Upper lobe of right lung (tissue), 1 donor: ENCODE results near the gene TMEM178B. TPM values are rescaled to one million over a fixed set of nuclear protein-coding genes. Genes with fewer than 3 reads are reported as not detected.
"Not testable (repeated sequence)": the region's sequence is repeated elsewhere in the genome, so short reads cannot be mapped to it uniquely, and the experiment has no call there.

Experiments used
- ATAC-seq: fragments of 200-7000 bp; cut with Tn5 transposase; one replicate; pipeline ENCODE4 v1.9.1; 2020; ENCODE audit warnings: mild to moderate bottlenecking, moderate library complexity
- DNase-seq: peaks from one replicate; pipeline ENCODE4 v3.0.0-alpha.2; 2020
- H3K27ac ChIP-seq: fragments of 200-600 bp; one replicate; pipeline ENCODE4 v1.8.0; 2022
- H3K27me3 ChIP-seq: fragments of 200-600 bp; one replicate; pipeline ENCODE4 v1.8.0; 2022; ENCODE audit warnings: mild to moderate bottlenecking
- H3K36me3 ChIP-seq: fragments of 200-600 bp; one replicate; pipeline ENCODE4 v1.8.0; 2022
- H3K4me1 ChIP-seq: fragments of 200-600 bp; one replicate; pipeline ENCODE4 v1.8.0; 2022
- H3K4me3 ChIP-seq: fragments of 200-600 bp; one replicate; pipeline ENCODE4 v1.8.0; 2022; ENCODE audit warnings: mild to moderate bottlenecking
- H3K9me3 ChIP-seq: fragments of 200-600 bp; one replicate; pipeline ENCODE4 v1.8.0; 2022
- intact Hi-C: fragments of 100-400 bp; cut with DNase I; formaldehyde crosslinking; loops from one replicate; pipeline ENCODE4 v1.11.0; 2022
- total RNA-seq: library from RNA; stranded (reverse); fragmentation: NEBNext Ultra II Directional; extraction: Animal tissue kit (Norgen Biotek cat#: 25700); gene quantifications from one replicate; pipeline ENCODE4 v1.2.1, GENCODE V29; 2021
- TF ChIP-seq, protein P1 (sequence below): fragments of 200-600 bp; IDR thresholded peaks from one replicate; pipeline ENCODE4 v1.8.0; 2022; ENCODE audit warnings: antibody characterized with exemption
- donor health status: DM: no; HTN: yes; CAD: no; lungs with severe emphysema.

TMEM178B gene
- total RNA-seq, 1 donor from 2014 or later = 1.4 TPM

DNA sequence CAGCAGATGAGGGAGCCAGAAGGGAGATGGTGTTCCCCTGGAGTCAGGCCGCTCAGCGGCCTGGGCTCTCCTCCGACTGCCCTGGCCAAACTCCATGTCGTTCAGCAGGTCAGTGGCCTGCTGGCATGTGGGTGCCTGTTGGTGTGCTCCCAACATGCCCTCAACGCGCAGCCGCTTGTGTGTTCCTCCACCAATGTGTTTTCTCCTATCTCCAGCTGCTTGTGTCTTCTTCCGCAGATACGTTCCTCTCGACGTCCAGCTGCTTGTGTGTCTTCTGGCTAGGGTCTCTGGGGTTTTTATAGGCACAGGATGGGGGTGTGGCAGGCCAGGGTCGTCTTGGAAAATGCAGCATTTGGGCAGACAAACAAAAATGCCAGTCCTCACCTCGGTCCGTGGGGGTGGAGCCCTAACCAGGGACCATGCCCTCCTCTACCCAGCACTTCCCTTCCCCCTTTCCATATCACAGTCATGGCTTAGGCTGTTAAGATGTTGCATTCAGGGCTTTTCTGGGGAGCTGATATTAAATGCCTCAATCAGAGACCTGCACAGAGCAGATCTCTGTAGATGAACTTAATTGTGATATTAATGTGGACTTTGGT, 111.6 kb downstream of the TMEM178B start:
- no peaks in the 10 kb centered on the region for H3K9me3 ChIP-seq
- H3K27ac ChIP-seq = no peak overlapping the region
- ATAC-seq (no peak), DNase-seq (no peak)
- intact Hi-C loops = no loop called here
- no peaks in the 10 kb centered on the region for H3K36me3 ChIP-seq
- H3K4me1 ChIP-seq = no peaks in the 10 kb centered on the region
- H3K27me3 ChIP-seq = no peaks in the 10 kb centered on the region
- TF ChIP-seq, protein P1, sequence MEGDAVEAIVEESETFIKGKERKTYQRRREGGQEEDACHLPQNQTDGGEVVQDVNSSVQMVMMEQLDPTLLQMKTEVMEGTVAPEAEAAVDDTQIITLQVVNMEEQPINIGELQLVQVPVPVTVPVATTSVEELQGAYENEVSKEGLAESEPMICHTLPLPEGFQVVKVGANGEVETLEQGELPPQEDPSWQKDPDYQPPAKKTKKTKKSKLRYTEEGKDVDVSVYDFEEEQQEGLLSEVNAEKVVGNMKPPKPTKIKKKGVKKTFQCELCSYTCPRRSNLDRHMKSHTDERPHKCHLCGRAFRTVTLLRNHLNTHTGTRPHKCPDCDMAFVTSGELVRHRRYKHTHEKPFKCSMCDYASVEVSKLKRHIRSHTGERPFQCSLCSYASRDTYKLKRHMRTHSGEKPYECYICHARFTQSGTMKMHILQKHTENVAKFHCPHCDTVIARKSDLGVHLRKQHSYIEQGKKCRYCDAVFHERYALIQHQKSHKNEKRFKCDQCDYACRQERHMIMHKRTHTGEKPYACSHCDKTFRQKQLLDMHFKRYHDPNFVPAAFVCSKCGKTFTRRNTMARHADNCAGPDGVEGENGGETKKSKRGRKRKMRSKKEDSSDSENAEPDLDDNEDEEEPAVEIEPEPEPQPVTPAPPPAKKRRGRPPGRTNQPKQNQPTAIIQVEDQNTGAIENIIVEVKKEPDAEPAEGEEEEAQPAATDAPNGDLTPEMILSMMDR = no peak
- H3K4me3 ChIP-seq = no peak overlapping the region

DNA sequence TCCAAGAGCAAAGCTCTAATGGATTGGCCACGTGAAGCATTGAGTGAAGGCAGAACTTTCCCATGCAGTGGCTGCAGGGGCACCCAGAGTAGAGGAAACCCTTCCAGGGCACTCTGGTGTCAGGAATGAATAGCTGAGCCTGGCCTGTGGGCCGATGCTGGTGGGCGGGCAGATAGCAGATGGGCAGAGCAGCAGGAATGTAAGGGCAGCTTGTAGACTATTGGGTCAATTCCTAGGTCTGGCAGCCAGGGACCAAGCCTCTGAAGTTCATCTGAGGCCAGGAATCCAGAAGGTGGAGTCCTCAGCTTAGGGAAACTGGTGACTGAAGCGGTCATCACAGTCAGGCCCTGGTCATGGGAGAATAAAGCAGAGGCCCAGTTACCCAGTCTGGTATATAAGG, 115.4 kb downstream of the TMEM178B start:
- ATAC-seq (no peak), DNase-seq (no peak)
- no peaks in the 10 kb centered on the region for H3K9me3 ChIP-seq
- H3K27me3 ChIP-seq = no peaks in the 10 kb centered on the region
- no peaks in the 10 kb centered on the region for H3K4me1 ChIP-seq
- intact Hi-C loops = no loop called here
- no peaks in the 10 kb centered on the region for H3K36me3 ChIP-seq
- H3K4me3 ChIP-seq = no peak overlapping the region
- no peak overlapping the region for H3K27ac ChIP-seq
- TF ChIP-seq, protein P1 = no peak

DNA sequence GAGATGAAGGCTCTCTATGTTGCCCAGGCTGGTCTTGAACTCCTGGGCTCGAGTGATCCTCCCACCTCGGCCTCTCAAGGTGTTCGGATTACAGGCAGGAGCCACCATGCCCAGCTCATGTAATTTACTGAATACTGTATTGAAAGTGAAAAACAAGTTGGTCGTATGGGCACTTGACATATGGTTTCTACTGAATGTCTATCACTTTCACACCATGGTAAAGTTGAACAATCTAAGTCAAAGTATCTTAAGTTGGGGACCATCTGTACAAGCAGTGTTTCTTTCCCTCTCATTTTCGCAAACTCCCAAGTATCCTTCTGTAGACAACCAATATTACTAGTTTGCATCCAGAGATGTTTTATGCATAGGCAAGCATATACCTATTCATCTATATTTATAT, 116.6 kb downstream of the TMEM178B start:
- DNase-seq = no peak
- no peak overlapping the region for H3K4me3 ChIP-seq
- intact Hi-C loops = no loop called here
- TF ChIP-seq, protein P1 = no peak
- H3K27me3 ChIP-seq = no peaks in the 10 kb centered on the region
- no peaks in the 10 kb centered on the region for H3K9me3 ChIP-seq
- ATAC-seq = no peak
- H3K36me3 ChIP-seq = no peaks in the 10 kb centered on the region
- H3K4me1 ChIP-seq = no peaks in the 10 kb centered on the region
- no peak overlapping the region for H3K27ac ChIP-seq

DNA sequence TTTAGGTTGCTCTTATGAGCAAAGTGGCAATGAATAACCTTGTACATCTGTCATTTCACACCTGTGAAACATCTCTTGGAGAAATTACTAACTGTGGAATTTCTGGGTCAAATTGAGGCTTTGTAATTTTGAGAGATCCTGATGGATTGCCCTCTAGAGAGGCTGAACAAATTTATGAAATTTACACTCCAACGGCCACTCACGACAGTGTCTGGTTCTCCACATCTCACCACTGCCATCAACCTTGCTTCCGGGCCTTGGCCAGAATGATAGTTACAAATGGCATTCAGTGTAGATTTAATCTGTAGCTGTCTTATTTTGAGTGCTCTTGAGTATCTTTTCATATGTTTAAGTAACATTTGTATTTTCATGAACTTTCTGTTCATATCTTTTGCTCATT, 117.4 kb downstream of the TMEM178B start:
- Histone ChIP-seq H3K27ac (no peak overlapping the region), H3K4me3 (no peak overlapping the region), H3K9me3 (no peaks in the 10 kb centered on the region), H3K36me3 (no peaks in the 10 kb centered on the region), H3K4me1 (no peaks in the 10 kb centered on the region), H3K27me3 (no peaks in the 10 kb centered on the region)
- DNase-seq = no peak
- no peak for ATAC-seq
- intact Hi-C loops = no loop called here
- TF ChIP-seq, protein P1 = no peak

DNA sequence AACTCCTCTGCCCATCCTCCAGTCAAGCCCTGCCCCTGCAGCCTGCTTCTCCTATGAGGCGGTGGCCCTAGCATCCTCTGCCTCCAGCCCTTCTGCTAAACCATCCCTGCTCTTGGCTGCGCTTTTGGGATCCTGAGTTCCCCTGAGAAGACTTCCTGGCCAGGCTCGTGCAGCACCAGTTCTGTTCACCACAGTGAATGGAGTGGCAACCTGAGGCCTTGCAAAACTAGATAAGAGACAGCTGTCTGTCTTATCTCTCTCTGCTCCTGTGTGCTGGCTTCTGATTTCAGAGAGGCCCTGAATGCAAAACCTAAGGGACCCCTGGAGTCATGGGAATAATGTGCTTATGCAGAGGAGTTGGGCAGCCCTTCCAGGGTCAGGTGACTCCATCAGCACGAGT, 119.2 kb downstream of the TMEM178B start:
- H3K27me3 ChIP-seq = no peaks in the 10 kb centered on the region
- H3K4me1 ChIP-seq = no peaks in the 10 kb centered on the region
- H3K36me3 ChIP-seq = no peaks in the 10 kb centered on the region
- H3K4me3 ChIP-seq = no peak overlapping the region
- ATAC-seq (no peak), DNase-seq (no peak)
- TF ChIP-seq, protein P1 = no peak
- no peaks in the 10 kb centered on the region for H3K9me3 ChIP-seq
- H3K27ac ChIP-seq = no peak overlapping the region
- intact Hi-C loops = no loop called here

DNA sequence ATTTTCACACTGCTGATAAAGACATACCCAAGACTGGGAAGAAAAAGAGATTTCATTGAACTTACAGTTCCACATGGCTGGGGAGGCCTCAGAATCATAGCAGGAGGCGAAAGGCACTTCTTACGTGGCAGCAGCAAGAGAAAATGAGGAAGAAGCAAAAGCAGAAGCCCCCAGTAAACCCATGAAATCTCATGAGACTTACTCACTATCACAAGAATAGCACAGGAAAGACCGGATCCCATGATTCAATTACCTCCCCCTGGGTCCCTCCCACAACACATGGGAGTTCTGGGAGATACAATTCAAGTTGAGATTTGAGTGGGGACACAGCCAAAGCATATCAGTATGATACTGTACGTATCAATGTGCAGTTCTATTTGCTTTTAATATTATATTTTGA, 121.9 kb downstream of the TMEM178B start:
- H3K36me3 ChIP-seq, H3K27ac ChIP-seq, intact Hi-C loops, H3K27me3 ChIP-seq, ATAC-seq, DNase-seq, H3K9me3 ChIP-seq, H3K4me3 ChIP-seq, H3K4me1 ChIP-seq: not testable (repeated sequence)
